ENCODE results near the gene PAOX.

- TF ChIP-seq YY1 (IDR thresholded peaks at IDR 0.05; ENCODE audit: low read depth) (no peak), NFIC (IDR thresholded peaks at IDR 0.05) (no peak), USF1 (IDR thresholded peaks at IDR 0.05) (no peak), EP300 (IDR thresholded peaks at IDR 0.05; ENCODE audit: borderline replicate concordance) (no peak), REST (IDR thresholded peaks at IDR 0.05; ENCODE audit: low read depth) (no peak)
Observed at GRCh38 chr10:133411523-133412380, 32.7 kb downstream of the PAOX start.

Measured in Ishikawa (cell line).